ENCODE data around the gene CELF5. TPM values are rescaled to one million over a fixed set of nuclear protein-coding genes. Genes with fewer than 3 reads are reported as not detected.
"Not testable (repeated sequence)": the region's sequence is repeated elsewhere in the genome, so short reads cannot be mapped to it uniquely, and the experiment has no call there.

The CELF5 gene
- total RNA-seq, 2 donors from 2014 or later = 0.36 to 0.80 TPM

DNA sequence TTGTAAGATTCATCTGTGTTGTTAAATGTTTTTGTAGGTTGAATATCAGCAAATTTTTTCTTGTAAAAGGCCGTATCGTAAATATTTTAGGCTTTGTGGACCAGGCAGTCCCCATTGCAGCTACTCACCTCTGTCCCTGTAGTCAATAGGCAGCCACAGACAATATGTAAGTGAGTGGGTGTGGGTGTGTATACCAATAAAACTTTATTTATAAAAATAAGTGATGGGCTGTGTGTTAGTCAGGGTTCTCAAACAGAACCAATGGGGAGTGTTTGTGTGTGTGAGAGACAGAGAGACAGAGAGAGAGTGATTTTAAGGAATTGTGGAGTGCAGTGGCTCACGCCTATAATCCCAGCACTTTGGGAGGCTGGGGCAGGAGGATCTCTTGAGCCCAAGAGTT lies 104.3 kb downstream of the CELF5 start:
- intact Hi-C loops (cut with DNase I) = no loop called here
- Histone ChIP-seq H3K36me3 (no peaks in the 10 kb centered on the region), H3K4me3 (no peak overlapping the region), H3K9me3 (no peaks in the 10 kb centered on the region), H3K27ac (no peak overlapping the region), H3K4me1 (replicated peaks) (no peaks in the 10 kb centered on the region), H3K27me3 (replicated peaks; ENCODE audit: insufficient read depth) (no peaks in the 10 kb centered on the region)
- 89% methylated on average over 3 of the region's 3 CpGs for WGBS
- TF ChIP-seq POLR2A (IDR thresholded peaks at IDR 0.05) (no peak), POLR2AphosphoS5 (IDR thresholded peaks at IDR 0.05) (no peak)
- TF ChIP-seq, protein P1, sequence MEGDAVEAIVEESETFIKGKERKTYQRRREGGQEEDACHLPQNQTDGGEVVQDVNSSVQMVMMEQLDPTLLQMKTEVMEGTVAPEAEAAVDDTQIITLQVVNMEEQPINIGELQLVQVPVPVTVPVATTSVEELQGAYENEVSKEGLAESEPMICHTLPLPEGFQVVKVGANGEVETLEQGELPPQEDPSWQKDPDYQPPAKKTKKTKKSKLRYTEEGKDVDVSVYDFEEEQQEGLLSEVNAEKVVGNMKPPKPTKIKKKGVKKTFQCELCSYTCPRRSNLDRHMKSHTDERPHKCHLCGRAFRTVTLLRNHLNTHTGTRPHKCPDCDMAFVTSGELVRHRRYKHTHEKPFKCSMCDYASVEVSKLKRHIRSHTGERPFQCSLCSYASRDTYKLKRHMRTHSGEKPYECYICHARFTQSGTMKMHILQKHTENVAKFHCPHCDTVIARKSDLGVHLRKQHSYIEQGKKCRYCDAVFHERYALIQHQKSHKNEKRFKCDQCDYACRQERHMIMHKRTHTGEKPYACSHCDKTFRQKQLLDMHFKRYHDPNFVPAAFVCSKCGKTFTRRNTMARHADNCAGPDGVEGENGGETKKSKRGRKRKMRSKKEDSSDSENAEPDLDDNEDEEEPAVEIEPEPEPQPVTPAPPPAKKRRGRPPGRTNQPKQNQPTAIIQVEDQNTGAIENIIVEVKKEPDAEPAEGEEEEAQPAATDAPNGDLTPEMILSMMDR (IDR thresholded peaks at IDR 0.05) = no peak
- DNase-seq (ENCODE audit: low spot score) = no peak

DNA sequence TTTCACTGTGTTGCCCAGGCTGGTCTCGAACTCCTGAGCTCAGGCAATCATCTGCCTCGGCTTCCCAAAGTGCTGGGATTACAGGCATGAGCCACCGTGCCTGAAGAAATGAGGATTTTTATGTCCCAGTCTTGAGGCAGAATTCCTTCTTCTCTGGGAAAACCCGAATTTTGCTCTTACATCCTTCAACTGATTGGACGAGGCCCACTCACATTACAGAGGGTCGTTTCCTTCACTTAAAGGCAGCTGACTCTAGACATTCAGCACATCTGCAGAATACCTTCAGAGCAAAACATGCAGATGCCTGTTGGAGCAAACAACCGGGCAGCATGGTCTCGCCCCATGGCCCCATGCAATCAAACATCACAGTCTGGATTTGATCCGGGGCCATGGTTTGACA lies 105.6 kb downstream of the CELF5 start:
- Histone ChIP-seq H3K9me3 (no peaks in the 10 kb centered on the region), H3K27me3 (replicated peaks; ENCODE audit: insufficient read depth) (no peaks in the 10 kb centered on the region), H3K27ac (no peak overlapping the region), H3K4me1 (replicated peaks) (no peaks in the 10 kb centered on the region), H3K36me3 (no peaks in the 10 kb centered on the region), H3K4me3 (no peak overlapping the region)
- TF ChIP-seq POLR2A (IDR thresholded peaks at IDR 0.05) (no peak), POLR2AphosphoS5 (IDR thresholded peaks at IDR 0.05) (no peak)
- TF ChIP-seq, protein P1 (IDR thresholded peaks at IDR 0.05) = no peak
- WGBS = 76% methylated on average over 9 of the region's 9 CpGs
- DNase-seq (ENCODE audit: low spot score) = no peak
- intact Hi-C loops (cut with DNase I) = no loop called here

- H3K36me3 ChIP-seq; H3K9me3 ChIP-seq; H3K27me3 ChIP-seq (replicated peaks; ENCODE audit: insufficient read depth); intact Hi-C loops (cut with DNase I); DNase-seq (ENCODE audit: low spot score); H3K4me3 ChIP-seq; H3K27ac ChIP-seq: not testable (repeated sequence)
- no CpG with 5 or more reads among the region's 1 CpG for WGBS
- H3K4me1 ChIP-seq (replicated peaks) = peaks cover 17% of the 10 kb centered on the region
These were observed 107.8 kb downstream of the CELF5 start for GRCh38 chr19:3332232-3332631.

GRCh38 chr19:3333020-3333583 lies 108.6 kb downstream of the CELF5 start:
- WGBS = 61% methylated on average over 4 of the region's 4 CpGs
- Histone ChIP-seq H3K27ac (peak overlapping the region in 1 of 2 donors; percentile 4), H3K9me3 (no peaks in the 10 kb centered on the region), H3K27me3 (replicated peaks; ENCODE audit: insufficient read depth) (no peaks in the 10 kb centered on the region), H3K36me3 (no peaks in the 10 kb centered on the region), H3K4me1 (replicated peaks) (peaks cover 24% of the 10 kb centered on the region), H3K4me3 (no peak overlapping the region)
- intact Hi-C loops (cut with DNase I) = no loop called here
- no peak for DNase-seq (ENCODE audit: low spot score)
- TF ChIP-seq, protein P1 (IDR thresholded peaks at IDR 0.05) = no peak
- TF ChIP-seq POLR2AphosphoS5 (IDR thresholded peaks at IDR 0.05) = no peak
- TF ChIP-seq POLR2A (IDR thresholded peaks at IDR 0.05) = no peak

- Histone ChIP-seq H3K4me1 (replicated peaks) (peaks cover 27% of the 10 kb centered on the region), H3K27me3 (replicated peaks; ENCODE audit: insufficient read depth) (no peaks in the 10 kb centered on the region), H3K9me3 (no peaks in the 10 kb centered on the region), H3K36me3 (no peaks in the 10 kb centered on the region), H3K4me3 (no peak overlapping the region), H3K27ac (no peak overlapping the region)
- TF ChIP-seq POLR2AphosphoS5 (IDR thresholded peaks at IDR 0.05) (no peak), POLR2A (IDR thresholded peaks at IDR 0.05) (no peak)
- TF ChIP-seq, protein P1 (IDR thresholded peaks at IDR 0.05) = no peak
- intact Hi-C loops (cut with DNase I) = no loop called here
- 88% methylated on average over 8 of the region's 8 CpGs for WGBS
- DNase-seq (ENCODE audit: low spot score) = no peak
These were observed 109.2 kb downstream of the CELF5 start for GRCh38 chr19:3333662-3334061.

DNA sequence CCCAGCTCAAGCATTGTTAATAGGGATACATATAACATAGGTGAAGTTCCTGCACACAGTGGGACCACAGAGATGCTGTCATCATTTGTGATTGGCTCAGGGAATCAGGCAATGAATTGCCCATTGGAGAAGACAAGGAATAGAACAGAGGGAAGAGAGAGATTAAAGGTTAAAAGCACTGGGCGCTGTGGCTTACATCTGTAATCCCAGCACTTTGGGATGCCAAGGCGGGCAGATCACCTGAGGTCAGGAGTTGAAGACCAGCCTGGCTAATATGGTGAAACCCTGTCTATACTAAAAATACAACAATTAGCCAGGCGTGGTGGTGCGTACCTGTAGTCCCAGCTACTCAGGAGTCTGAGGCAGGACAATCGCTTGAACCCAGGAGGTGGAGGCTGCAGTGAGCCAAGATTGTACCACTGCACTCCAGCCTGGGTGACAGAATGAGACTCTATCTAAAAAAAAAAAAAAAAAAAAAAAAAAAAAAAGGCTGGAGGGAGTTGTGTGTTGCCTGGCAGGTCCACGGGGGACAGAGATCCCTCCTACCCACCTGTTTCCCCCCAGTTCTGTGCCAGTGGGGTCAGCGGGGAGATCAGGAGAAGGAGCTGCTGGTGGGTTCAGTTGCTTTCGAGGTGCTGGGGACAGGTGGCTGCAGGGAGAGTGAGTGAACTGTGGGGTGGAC lies 110.4 kb downstream of the CELF5 start:
- H3K27me3 ChIP-seq (replicated peaks; ENCODE audit: insufficient read depth); H3K36me3 ChIP-seq; H3K4me3 ChIP-seq; DNase-seq (ENCODE audit: low spot score); H3K9me3 ChIP-seq; intact Hi-C loops (cut with DNase I): not testable (repeated sequence)
- WGBS = 83% methylated on average over 8 of the region's 8 CpGs
- H3K27ac ChIP-seq = peak overlapping the region; percentile 94 to 98
- H3K4me1 ChIP-seq (replicated peaks) = peaks cover 30% of the 10 kb centered on the region
